ENCODE results near the gene TRIM54. TPM values are rescaled to one million over a fixed set of nuclear protein-coding genes. Genes with fewer than 3 reads are reported as not detected.
"Not testable (repeated sequence)": the region's sequence is repeated elsewhere in the genome, so short reads cannot be mapped to it uniquely, and the experiment has no call there.

TRIM54 gene
- total RNA-seq, 2 donors from 2014 or later: 0.41 to 2.5 TPM

GRCh38 chr2:27263287-27264252, 18.7 kb upstream of the TRIM54 start:
- TF ChIP-seq CTCF (IDR thresholded peaks at IDR 0.05): no peak
- H3K27ac ChIP-seq: no peak overlapping the region
- ATAC-seq (ENCODE audit: insufficient number of reproducible peaks, low FRiP score, low read depth) (no peak), DNase-seq (ENCODE audit: low spot score) (no peak)
- peaks cover 11 to 38% of the 10 kb centered on the region in 2 donors for H3K4me1 ChIP-seq (ENCODE audit: control insufficient read depth in 1 of 2, low read depth in 2 of 2)
- no peaks in the 10 kb centered on the region for H3K9me3 ChIP-seq
- H3K27me3 ChIP-seq (replicated peaks; ENCODE audit: insufficient read depth): peaks cover 17% of the 10 kb centered on the region
- H3K36me3 ChIP-seq: no peaks in the 10 kb centered on the region
- H3K4me3 ChIP-seq: peak overlapping the region; percentile 71

GRCh38 chr2:27264253-27264752, 17.9 kb upstream of the TRIM54 start:
- Histone ChIP-seq H3K27ac (no peak overlapping the region), H3K27me3 (replicated peaks; ENCODE audit: insufficient read depth) (peaks cover 13% of the 10 kb centered on the region)

GRCh38 chr2:27264753-27265535, 17.3 kb upstream of the TRIM54 start:
- H3K4me1 ChIP-seq (ENCODE audit: control insufficient read depth in 1 of 2, low read depth in 2 of 2): peaks cover 11 to 38% of the 10 kb centered on the region in 2 donors
- TF ChIP-seq CTCF (IDR thresholded peaks at IDR 0.05): peak; percentile 43
- H3K27me3 ChIP-seq (replicated peaks; ENCODE audit: insufficient read depth): peaks cover 13% of the 10 kb centered on the region
- no peaks in the 10 kb centered on the region for H3K9me3 ChIP-seq
- no peaks in the 10 kb centered on the region for H3K36me3 ChIP-seq
- DNase-seq (ENCODE audit: low spot score) (no peak), ATAC-seq (ENCODE audit: insufficient number of reproducible peaks, low FRiP score, low read depth) (no peak)
- H3K4me3 ChIP-seq: peak overlapping the region; percentile 71
- no peak overlapping the region for H3K27ac ChIP-seq

More at GRCh38 chr2:27264253-27264752, 17.9 kb upstream of the TRIM54 start:
- DNase-seq (ENCODE audit: low spot score) (no peak), ATAC-seq (ENCODE audit: insufficient number of reproducible peaks, low FRiP score, low read depth) (no peak)
- peaks cover 11 to 38% of the 10 kb centered on the region in 2 donors for H3K4me1 ChIP-seq (ENCODE audit: control insufficient read depth in 1 of 2, low read depth in 2 of 2)
- no peaks in the 10 kb centered on the region for H3K36me3 ChIP-seq
- H3K4me3 ChIP-seq: peak overlapping the region; percentile 71
- no peak for TF ChIP-seq CTCF (IDR thresholded peaks at IDR 0.05)
- H3K9me3 ChIP-seq: no peaks in the 10 kb centered on the region

GRCh38 chr2:27265536-27265870, 16.7 kb upstream of the TRIM54 start:
- Histone ChIP-seq H3K4me3 (no peak overlapping the region), H3K27me3 (replicated peaks; ENCODE audit: insufficient read depth) (peaks cover 13% of the 10 kb centered on the region), H3K36me3 (no peaks in the 10 kb centered on the region), H3K4me1 (ENCODE audit: control insufficient read depth in 1 of 2, low read depth in 2 of 2) (peaks cover 11 to 38% of the 10 kb centered on the region in 2 donors), H3K9me3 (no peaks in the 10 kb centered on the region), H3K27ac (no peak overlapping the region)
- no peak for TF ChIP-seq CTCF (IDR thresholded peaks at IDR 0.05)
- DNase-seq (ENCODE audit: low spot score) (no peak), ATAC-seq (ENCODE audit: insufficient number of reproducible peaks, low FRiP score, low read depth) (no peak)

- H3K4me1 ChIP-seq (ENCODE audit: control insufficient read depth in 1 of 2, low read depth in 2 of 2): peaks cover 11 to 19% of the 10 kb centered on the region in 2 donors
- H3K4me3 ChIP-seq; H3K9me3 ChIP-seq; H3K36me3 ChIP-seq; H3K27ac ChIP-seq; DNase-seq (ENCODE audit: low spot score); ATAC-seq (ENCODE audit: insufficient number of reproducible peaks, low FRiP score, low read depth): not testable (repeated sequence)
- H3K27me3 ChIP-seq (replicated peaks; ENCODE audit: insufficient read depth): peaks cover 11% of the 10 kb centered on the region
Observed at GRCh38 chr2:27268296-27268695, 13.9 kb upstream of the TRIM54 start.

All from thoracic aorta (tissue), 2 donors.